Measurements from ENCODE around the gene SNAP91.

GRCh38 chr6:83633609-83634008, 75.3 kb downstream of the SNAP91 start:
- TF ChIP-seq POLR2A (IDR thresholded peaks at IDR 0.05) (no peak), CTCF (IDR thresholded peaks at IDR 0.05) (no peak), POLR2AphosphoS5 (IDR thresholded peaks at IDR 0.05) (no peak), EP300 (IDR thresholded peaks at IDR 0.05) (no peak)
